GM19043 (cell line): ENCODE data around the gene RSBN1L.
"Not testable (repeated sequence)": the region's sequence is repeated elsewhere in the genome, so short reads cannot be mapped to it uniquely, and the experiment has no call there.

Source experiments
- ATAC-seq: cut with Tn5 transposase; IDR thresholded peaks from one replicate; pipeline ENCODE4 v1.9.1; 2021; ENCODE audit warnings: low read depth; ENCODE audit not compliant: unreplicated experiment

RSBN1L gene

DNA sequence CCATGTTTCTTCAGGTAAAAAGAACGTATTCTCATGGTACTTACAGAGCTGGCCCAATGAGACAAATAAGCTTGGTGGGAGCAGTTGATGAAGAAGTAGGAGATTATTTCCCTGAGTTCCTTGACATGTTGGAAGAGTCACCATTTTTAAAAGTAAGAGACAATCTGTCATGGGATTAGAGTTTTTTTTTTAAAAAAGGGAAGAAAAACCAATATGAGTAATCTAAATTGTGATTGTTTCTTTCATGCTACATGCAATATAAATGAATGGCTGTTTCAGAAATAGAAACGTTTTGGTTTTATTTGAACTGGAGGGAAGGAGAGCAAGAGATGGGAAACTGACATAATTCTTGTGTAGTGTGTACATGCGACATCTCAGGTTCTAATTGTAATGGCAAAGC, 69.2 kb downstream of the RSBN1L start:
- ATAC-seq: no peak

GRCh38 chr7:77765906-77766800, 69.9 kb downstream of the RSBN1L start:
- no peak for ATAC-seq

DNA sequence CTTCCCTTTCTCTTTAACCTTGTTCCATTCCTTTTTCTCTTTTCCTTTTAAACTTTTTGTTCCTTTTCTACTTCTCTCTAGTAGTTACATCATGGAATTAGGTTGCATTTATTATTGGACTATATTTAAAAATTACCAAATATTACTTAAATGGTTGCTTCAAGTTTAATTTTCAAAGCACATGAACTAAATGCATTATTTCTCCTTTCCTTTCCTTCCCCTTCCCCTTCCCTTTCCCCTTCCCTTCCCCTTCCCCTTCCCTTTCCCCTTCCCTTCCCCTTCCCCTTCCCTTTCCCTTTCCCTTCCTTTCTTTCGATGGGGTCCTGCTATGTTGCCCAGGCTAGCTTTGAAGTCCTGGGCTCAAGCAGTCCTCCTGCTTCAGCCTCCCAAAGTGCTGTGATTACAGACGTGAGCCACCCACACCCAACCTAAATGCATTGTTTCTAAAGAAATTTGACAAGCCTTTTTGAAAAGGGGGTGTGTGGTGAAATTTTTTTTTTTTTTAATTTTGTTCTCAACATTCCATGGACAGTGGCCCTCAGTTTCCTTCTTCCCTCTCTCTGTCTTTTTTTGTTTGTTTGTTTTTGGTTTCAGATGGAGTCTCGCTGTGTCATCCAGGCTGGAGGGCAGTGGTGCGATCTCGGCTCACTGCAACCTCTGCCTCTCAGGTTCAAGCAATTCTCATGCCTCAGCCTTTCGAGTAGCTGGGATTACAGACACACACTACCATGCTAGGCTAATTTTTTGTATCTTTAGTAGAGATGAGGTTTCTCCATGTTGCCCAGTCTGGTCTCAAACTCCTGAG, 70.7 kb downstream of the RSBN1L start:
- no peak for ATAC-seq

DNA sequence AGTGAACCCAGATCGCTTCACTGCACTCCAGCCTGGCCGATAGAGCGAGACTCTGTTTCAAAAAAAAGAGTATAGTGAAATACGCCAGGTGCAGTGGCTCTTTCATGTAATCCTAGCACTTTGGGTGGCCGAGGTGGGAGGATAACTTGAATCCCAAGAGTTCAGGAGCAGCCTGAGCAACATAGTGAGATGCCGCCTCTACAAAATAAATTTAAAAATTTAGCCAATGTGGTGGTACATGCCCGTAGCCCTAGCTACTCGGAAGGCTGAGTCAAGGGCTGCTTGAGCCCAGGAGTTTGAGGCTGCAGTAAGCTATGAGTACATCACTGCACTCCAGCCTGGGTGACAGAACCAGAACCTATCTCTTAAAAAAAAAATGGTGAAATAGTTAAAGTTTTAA, 74.1 kb downstream of the RSBN1L start:
- no peak for ATAC-seq

DNA sequence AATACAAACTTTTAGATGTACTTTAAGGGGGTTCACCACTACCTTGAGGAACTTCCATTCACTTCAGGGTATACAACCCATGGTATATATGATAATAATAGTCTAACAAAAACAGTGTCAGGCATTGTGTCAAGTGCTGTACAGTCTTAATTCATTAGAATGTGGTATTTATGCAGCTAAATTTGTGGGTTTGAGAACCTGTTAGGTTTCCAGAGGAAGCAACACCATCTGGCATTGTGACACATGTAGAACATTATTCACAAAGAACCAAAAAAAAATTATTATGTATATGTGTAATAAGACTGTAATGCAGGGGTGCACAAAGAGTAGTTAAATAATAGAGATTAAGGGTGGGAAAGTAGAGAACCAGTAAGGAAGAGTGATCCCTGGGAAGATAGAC, 75.6 kb downstream of the RSBN1L start:
- no peak for ATAC-seq

DNA sequence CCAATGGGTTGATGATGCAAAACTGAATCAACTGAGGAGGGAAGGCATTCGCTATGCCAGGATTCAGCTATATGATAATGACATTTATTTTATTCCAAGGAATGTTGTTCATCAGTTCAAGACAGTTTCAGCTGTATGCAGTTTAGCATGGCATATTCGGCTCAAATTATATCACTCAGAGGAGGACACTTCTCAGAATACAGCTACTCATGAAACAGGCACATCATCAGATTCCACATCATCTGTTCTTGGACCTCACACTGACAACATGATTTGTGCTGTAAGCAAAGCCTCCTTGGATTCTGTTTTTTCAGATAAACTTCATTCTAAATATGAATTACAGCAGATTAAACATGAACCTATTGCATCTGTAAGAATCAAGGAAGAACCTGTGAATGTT, 82.3 kb downstream of the RSBN1L start:
- ATAC-seq: no peak

GRCh38 chr7:77782383-77782782, 86.1 kb downstream of the RSBN1L start:
- ATAC-seq: no peak

- no peak for ATAC-seq
Measured at GRCh38 chr7:77783111-77783510, 86.9 kb downstream of the RSBN1L start.

DNA sequence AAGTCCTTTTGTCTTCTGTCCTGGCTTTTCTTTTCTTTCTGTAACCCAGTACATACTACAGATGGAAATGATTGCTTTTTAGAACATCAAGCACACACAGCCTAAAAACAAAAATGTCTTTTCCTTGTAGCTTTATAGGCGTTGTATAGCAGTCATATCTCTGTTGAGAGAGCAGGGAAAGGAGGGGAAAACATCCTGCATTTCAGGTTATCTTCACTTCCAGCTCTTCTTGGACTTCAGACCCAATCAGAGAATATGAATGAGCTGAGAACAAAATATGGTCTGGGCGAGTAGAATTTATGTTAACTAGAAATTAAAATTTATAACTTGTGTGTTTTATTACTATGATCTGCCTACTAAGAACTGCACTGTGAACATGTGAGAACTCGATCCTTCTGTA, 87.3 kb downstream of the RSBN1L start:
- no peak for ATAC-seq

DNA sequence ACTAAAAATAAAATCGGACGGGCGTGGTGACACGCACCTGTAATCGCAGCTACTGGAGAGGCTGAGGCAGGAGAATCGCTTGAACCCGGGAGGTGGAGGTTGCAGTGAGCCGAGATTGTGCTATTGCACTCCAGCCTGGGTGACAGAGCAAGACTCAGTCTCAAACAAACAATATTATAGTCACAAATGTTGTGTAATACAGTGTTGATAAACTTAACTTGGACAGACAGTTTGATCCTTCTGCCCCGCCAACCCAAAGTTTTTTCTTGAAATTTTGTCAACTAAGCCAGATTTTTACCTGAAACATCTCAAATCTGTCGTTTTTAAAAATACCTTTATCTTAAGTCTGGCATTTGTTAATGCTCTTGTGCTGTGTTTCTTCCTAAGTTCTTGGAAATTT, 88.2 kb downstream of the RSBN1L start:
- ATAC-seq: not testable (repeated sequence)

- no peak for ATAC-seq
Measured at GRCh38 chr7:77786018-77786417, 89.8 kb downstream of the RSBN1L start.

DNA sequence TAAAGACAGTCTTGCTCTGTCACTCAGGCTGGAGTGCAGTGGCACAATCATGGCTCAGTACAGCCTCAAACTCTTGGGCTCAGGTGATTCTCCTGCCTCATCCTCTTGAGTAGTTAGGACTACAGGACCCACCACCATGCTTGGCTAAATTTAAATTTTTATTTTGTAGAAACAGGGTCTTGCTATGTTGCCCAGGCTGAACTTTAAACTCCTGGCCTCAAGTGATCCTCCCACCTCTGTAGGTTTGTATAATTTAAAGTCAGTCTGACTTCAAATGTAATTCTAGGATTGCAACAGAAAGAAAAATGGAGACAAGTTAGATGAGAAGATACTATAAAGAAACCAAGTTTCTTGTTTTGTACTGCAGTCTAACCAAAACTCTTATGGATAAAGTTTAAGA, 90.5 kb downstream of the RSBN1L start:
- ATAC-seq: no peak

- ATAC-seq: no peak
Measured at GRCh38 chr7:77788327-77788902, 92.2 kb downstream of the RSBN1L start.

DNA sequence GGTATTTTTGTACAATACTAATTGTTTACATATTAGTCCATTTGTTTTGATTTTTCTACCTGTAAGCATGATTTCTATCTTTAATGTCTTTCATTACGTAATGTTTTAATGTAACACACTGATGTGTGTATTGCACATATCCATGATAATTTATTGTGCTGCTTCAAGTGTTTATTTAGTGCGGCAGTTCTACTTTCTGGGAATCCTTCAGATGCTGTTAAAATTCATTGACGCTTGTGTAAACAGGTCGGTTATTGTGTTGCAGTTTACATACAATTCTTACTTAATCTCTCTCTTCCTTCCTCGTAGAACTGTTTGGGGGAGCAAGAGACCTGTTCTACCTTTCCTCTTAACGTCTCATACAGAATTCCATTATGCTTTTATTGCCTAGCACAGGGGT, 95.1 kb downstream of the RSBN1L start:
- ATAC-seq: no peak

DNA sequence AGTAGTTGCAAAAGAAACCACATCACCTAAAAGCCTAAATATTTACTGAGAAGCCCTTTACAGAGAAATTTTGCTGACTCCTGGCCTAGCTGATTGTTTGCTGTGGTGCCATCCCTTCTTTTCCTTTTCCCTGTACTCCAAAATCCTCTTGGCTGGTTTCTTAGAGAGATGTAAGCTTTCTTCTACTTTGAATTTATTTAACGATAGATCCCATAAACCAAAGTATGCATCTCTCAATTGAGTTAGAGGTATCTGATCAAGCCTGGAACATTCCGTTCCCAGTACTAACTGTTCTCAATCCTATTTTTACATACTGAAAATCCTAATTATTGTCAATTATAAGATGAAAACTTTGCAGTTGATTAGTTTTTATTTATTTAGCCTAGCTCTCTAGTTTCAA, 95.7 kb downstream of the RSBN1L start:
- no peak for ATAC-seq

GRCh38 chr7:77794000-77794399, 97.7 kb downstream of the RSBN1L start:
- ATAC-seq: no peak

- ATAC-seq: no peak
Measured at GRCh38 chr7:77796109-77796508, 99.8 kb downstream of the RSBN1L start.

GRCh38 chr7:77796960-77797359, 100.7 kb downstream of the RSBN1L start:
- ATAC-seq: no peak

GRCh38 chr7:77797734-77798393, 101.6 kb downstream of the RSBN1L start:
- peak; percentile 22 for ATAC-seq

DNA sequence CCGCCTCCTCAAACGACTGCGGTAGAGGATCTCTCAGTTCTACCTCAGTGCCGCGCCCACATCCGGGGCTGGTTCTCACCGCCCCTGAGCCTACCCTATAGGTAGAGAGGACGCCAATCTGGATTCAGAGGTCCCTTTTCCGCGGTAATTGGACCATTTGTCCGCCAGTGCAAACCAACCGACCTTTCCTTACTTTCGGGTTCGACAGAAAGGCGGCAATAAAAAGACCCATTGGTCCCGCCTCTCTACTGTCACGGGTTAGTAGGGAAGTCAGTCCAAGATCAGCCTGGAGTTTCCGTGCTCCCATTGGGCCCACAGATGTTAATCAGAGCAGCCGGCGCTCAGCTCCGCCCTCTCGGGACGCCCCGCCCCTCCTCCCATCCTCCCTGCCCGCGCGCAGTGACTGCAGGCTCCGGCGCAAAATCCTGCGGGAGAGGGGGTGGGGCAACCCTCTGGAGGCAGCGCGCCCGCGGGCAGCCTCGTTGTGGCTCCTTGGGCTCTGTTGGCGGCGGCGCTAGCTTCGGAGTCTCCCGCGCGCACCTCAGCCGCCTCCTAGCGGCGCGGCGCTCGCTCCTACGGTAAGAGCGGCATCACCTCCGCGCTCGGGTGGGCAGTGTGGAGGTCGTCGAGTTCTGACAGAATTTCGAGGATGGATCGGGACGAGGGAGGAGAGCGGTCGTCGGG, 102.3 kb downstream of the RSBN1L start, which contains the start of the genes PHTF2 and TMEM60:
PHTF2 (plus strand) TSS at position 380 of the 684 bp plus-strand sequence.
TMEM60 (minus strand) TSS at position 41 of the 684 bp plus-strand sequence. CDS start 4,061 bp downstream, outside the sequence.
- ATAC-seq: peak; percentile 89
